Stomach (tissue), 4 donors: ENCODE results near the gene PPP2R5D.

Source experiments
- EP300 ChIP-seq: sonication (generic); formaldehyde crosslinking; IDR thresholded peaks from one replicate; pipeline ENCODE4 v1.6.1; 2017; ENCODE audit warnings: antibody characterized with exemption
- POLR2A ChIP-seq, 4 donors: fragments of 450-650 bp; IDR thresholded peaks; one replicate each; pipeline ENCODE4 v1.6.1; 2016; ENCODE audit warnings: antibody characterized with exemption in 4 of 4, control low read depth in 2 of 4, mild to moderate bottlenecking in 1 of 4, moderate library complexity in 1 of 4
- TF ChIP-seq, protein P1 (sequence below), 7 experiments: fragments of 450-650 bp in 4 of 7; fragments of 200-600 bp in 3 of 7; sonication (generic) in 3 of 7; IDR thresholded peaks; one replicate each; pipeline ENCODE4 v1.5.1; 2016 to 2019; ENCODE audit warnings: antibody characterized with exemption in 7 of 7, control low read depth in 2 of 7, mild to moderate bottlenecking in 1 of 7

DNA sequence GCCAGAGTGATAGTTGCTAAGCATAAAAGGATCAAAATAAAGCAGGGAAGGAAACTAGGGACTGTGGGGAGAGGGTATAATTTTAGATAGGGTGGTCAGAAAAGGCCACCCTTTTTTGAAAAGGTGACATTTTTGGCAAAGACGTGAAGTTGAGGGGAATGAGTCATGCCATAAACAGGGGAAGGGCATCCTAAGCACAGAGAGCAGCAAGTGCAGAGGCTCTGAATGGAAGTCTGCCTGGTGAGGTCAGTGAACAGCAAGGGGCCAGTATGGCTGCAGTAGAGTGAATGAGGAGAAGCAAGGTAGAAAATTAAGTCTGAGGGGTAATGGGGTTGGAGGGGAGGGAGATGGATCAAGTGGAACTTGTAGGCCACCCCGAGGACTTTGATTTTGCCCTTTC, 77.5 kb downstream of the PPP2R5D start:
- TF ChIP-seq, protein P1, sequence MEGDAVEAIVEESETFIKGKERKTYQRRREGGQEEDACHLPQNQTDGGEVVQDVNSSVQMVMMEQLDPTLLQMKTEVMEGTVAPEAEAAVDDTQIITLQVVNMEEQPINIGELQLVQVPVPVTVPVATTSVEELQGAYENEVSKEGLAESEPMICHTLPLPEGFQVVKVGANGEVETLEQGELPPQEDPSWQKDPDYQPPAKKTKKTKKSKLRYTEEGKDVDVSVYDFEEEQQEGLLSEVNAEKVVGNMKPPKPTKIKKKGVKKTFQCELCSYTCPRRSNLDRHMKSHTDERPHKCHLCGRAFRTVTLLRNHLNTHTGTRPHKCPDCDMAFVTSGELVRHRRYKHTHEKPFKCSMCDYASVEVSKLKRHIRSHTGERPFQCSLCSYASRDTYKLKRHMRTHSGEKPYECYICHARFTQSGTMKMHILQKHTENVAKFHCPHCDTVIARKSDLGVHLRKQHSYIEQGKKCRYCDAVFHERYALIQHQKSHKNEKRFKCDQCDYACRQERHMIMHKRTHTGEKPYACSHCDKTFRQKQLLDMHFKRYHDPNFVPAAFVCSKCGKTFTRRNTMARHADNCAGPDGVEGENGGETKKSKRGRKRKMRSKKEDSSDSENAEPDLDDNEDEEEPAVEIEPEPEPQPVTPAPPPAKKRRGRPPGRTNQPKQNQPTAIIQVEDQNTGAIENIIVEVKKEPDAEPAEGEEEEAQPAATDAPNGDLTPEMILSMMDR (IDR thresholded peaks at IDR 0.05) = no peak
- TF ChIP-seq EP300 (no peak), POLR2A (IDR thresholded peaks at IDR 0.05) (no peak)
